IMR-90 (cell line): ENCODE results near the gene TENM3. TPM values are rescaled to one million over a fixed set of nuclear protein-coding genes. Genes with fewer than 3 reads are reported as not detected.

Experiments used
- ATAC-seq: fragments of 200-7000 bp; cut with Tn5 transposase; 2 replicates; pipeline ENCODE4 v1.9.1; 2020; ENCODE audit warnings: low read depth, mild to moderate bottlenecking, moderate library complexity
- BruUV-seq: library from RNA; stranded (reverse); fragments of 400-500 nt; replicated peaks from 2 replicates; lab custom pipeline; 2021; lab: Mats Ljungman, UMichigan
- CTCF ChIA-PET: fragments of 300-600 bp; formaldehyde crosslinking; extraction: SDS; loops from one replicate; lab custom pipeline; 2021; ENCODE audit warnings: antibody characterized with exemption; lab: Yijun Ruan, JAX
- POLR2A ChIA-PET: fragments of 300-600 bp; sonication (Branson Sonifier 250); formaldehyde crosslinking; loops from one replicate; lab custom pipeline; 2022; ENCODE audit warnings: antibody characterized with exemption; ENCODE audit not compliant: unreplicated experiment; lab: Charles Lee
- DNase-seq: peaks from one replicate; pipeline ENCODE4 v3.0.0; 2013
- H2AFZ ChIP-seq: replicated peaks from 2 replicates; pipeline ENCODE3; 2013; ENCODE audit warnings: low read length, mild to moderate bottlenecking; ENCODE audit not compliant: poor library complexity
- H2AK5ac ChIP-seq: 2 replicates; pipeline ENCODE4 v1.6.1; 2013; ENCODE audit warnings: low read depth, low read length, inconsistent platforms
- H2AK9ac ChIP-seq: replicated peaks from 2 replicates; pipeline ENCODE3; 2013; ENCODE audit warnings: mild to moderate bottlenecking, low read depth, low read length, moderate library complexity; ENCODE audit not compliant: poor library complexity
- H2BK120ac ChIP-seq: 2 replicates; pipeline ENCODE4 v1.6.1; 2013; ENCODE audit warnings: low read depth, low read length, inconsistent platforms
- H2BK15ac ChIP-seq: 3 replicates; pipeline ENCODE4 v1.6.1; 2013; ENCODE audit warnings: low read depth, low read length, inconsistent platforms
- H2BK20ac ChIP-seq: 2 replicates; pipeline ENCODE4 v1.6.1; 2013; ENCODE audit warnings: low read depth, mild to moderate bottlenecking, inconsistent platforms, low read length, moderate library complexity
- H2BK5ac ChIP-seq: 2 replicates; pipeline ENCODE4 v1.6.1; 2013; ENCODE audit warnings: mild to moderate bottlenecking, low read depth, low read length, inconsistent platforms; ENCODE audit not compliant: poor library complexity, severe bottlenecking
- H3K14ac ChIP-seq: replicated peaks from 2 replicates; pipeline ENCODE4 v1.6.1; 2013; ENCODE audit warnings: low read depth, low read length, inconsistent platforms
- H3K18ac ChIP-seq: 2 replicates; pipeline ENCODE4 v1.6.1; 2013; ENCODE audit warnings: low read depth, low read length, control low read depth
- H3K23ac ChIP-seq: 2 replicates; pipeline ENCODE4 v1.6.1; 2013; ENCODE audit warnings: low read depth, low read length, inconsistent platforms
- H3K27ac ChIP-seq: 2 replicates; pipeline ENCODE4 v1.5.1; 2013; ENCODE audit warnings: mild to moderate bottlenecking, control low read depth, low read length; ENCODE audit not compliant: insufficient read depth
- H3K27me3 ChIP-seq: 2 replicates; pipeline ENCODE4 v1.6.1; 2013; ENCODE audit warnings: low read length; ENCODE audit not compliant: control insufficient read depth, insufficient read depth
- H3K36me3 ChIP-seq: 2 replicates; pipeline ENCODE4 v1.6.1; 2013; ENCODE audit warnings: low read length, mixed read lengths; ENCODE audit not compliant: control insufficient read depth, insufficient read depth
- H3K4ac ChIP-seq: 2 replicates; pipeline ENCODE4 v1.6.1; 2013; ENCODE audit warnings: low read depth, low read length, inconsistent platforms
- H3K4me1 ChIP-seq: 2 replicates; pipeline ENCODE4 v1.6.1; 2013; ENCODE audit warnings: low read length, mixed read lengths; ENCODE audit not compliant: control insufficient read depth, insufficient read depth
- H3K4me2 ChIP-seq: 2 replicates; pipeline ENCODE4 v1.6.1; 2013; ENCODE audit warnings: low read depth, mild to moderate bottlenecking, control low read depth, low read length, moderate library complexity
- H3K4me3 ChIP-seq: 2 replicates; pipeline ENCODE4 v1.5.1; 2013; ENCODE audit warnings: low read depth, mild to moderate bottlenecking, control low read depth, low read length, moderate library complexity; ENCODE audit not compliant: insufficient read depth
- H3K56ac ChIP-seq: 2 replicates; pipeline ENCODE4 v1.6.1; 2013; ENCODE audit warnings: low read length, inconsistent platforms; ENCODE audit not compliant: insufficient read depth; ENCODE audit errors: extremely low read depth
- H3K79me1 ChIP-seq, 2 experiments: 2 replicates each; pipeline ENCODE4 v1.6.1; 2013; ENCODE audit warnings: low read length in 2 of 2, inconsistent platforms in 1 of 2, low read depth in 1 of 2
- H3K9ac ChIP-seq: 2 replicates; pipeline ENCODE4 v1.6.1; 2013; ENCODE audit warnings: low read depth, low read length, control low read depth
- H3K9me1 ChIP-seq: 2 replicates; pipeline ENCODE4 v1.6.1; 2013; ENCODE audit warnings: low read length, inconsistent platforms; ENCODE audit not compliant: insufficient read depth
- H3K9me3 ChIP-seq: 2 replicates; pipeline ENCODE4 v1.6.1; 2013; ENCODE audit warnings: low read length; ENCODE audit not compliant: control insufficient read depth, insufficient read depth
- H4K20me1 ChIP-seq: 2 replicates; pipeline ENCODE4 v1.6.1; 2013; ENCODE audit warnings: low read length, inconsistent platforms; ENCODE audit not compliant: insufficient read depth
- H4K5ac ChIP-seq: 2 replicates; pipeline ENCODE4 v1.6.1; 2013; ENCODE audit warnings: mild to moderate bottlenecking, low read depth, low read length, control low read depth
- H4K8ac ChIP-seq, 2 experiments: 2 replicates each; pipeline ENCODE4 v1.6.1; 2013; ENCODE audit warnings: low read depth in 2 of 2, low read length in 2 of 2, control low read depth in 1 of 2, inconsistent platforms in 1 of 2
- H4K91ac ChIP-seq: 2 replicates; pipeline ENCODE4 v1.6.1; 2013; ENCODE audit warnings: low read depth, low read length, inconsistent platforms; ENCODE audit not compliant: insufficient read depth
- BHLHE40 ChIP-seq: fragments of 150-350 bp; IDR thresholded peaks from 2 replicates; pipeline ENCODE4 v1.6.1; 2016; ENCODE audit warnings: mild to moderate bottlenecking, low read depth, low read length
- CEBPB ChIP-seq: IDR thresholded peaks from 2 replicates; pipeline ENCODE4 v1.6.1; 2012; ENCODE audit warnings: low read depth, low read length, improper control_type of control experiment
- CHD1 ChIP-seq: IDR thresholded peaks from 2 replicates; pipeline ENCODE4 v1.6.1; 2012; ENCODE audit warnings: low read depth, low read length, improper control_type of control experiment
- FOS ChIP-seq: fragments of 150-350 bp; IDR thresholded peaks from 2 replicates; pipeline ENCODE4 v1.6.1; 2016; ENCODE audit warnings: low read depth, low read length
- MAFK ChIP-seq: IDR thresholded peaks from 2 replicates; pipeline ENCODE4 v1.6.1; 2012; ENCODE audit warnings: low read depth, low read length, improper control_type of control experiment
- MAZ ChIP-seq: IDR thresholded peaks from 2 replicates; pipeline ENCODE4 v1.6.1; 2012; ENCODE audit warnings: low read depth, mild to moderate bottlenecking, low read length, improper control_type of control experiment, moderate library complexity, borderline replicate concordance
- MXI1 ChIP-seq: IDR thresholded peaks from 2 replicates; pipeline ENCODE4 v1.6.1; 2012; ENCODE audit warnings: low read depth, mild to moderate bottlenecking, low read length, moderate library complexity, borderline replicate concordance
- NFE2L2 ChIP-seq: fragments of 150-350 bp; IDR thresholded peaks from 2 replicates; pipeline ENCODE4 v1.6.1; 2016; ENCODE audit warnings: low read depth, mild to moderate bottlenecking, low read length
- POLR2A ChIP-seq: IDR thresholded peaks from 2 replicates; pipeline ENCODE4 v1.6.1; 2012; ENCODE audit warnings: mild to moderate bottlenecking, low read depth, low read length
- RAD21 ChIP-seq: IDR thresholded peaks from 2 replicates; pipeline ENCODE4 v1.6.1; 2012; ENCODE audit warnings: low read length, improper control_type of control experiment
- RCOR1 ChIP-seq: IDR thresholded peaks from 2 replicates; pipeline ENCODE4 v1.6.1; 2012; ENCODE audit warnings: mild to moderate bottlenecking, low read length, improper control_type of control experiment; ENCODE audit not compliant: insufficient replicate concordance
- SMC3 ChIP-seq: fragments of 150-350 bp; IDR thresholded peaks from 2 replicates; pipeline ENCODE4 v1.6.1; 2016; ENCODE audit warnings: low read depth, mild to moderate bottlenecking, antibody characterized with exemption, low read length, moderate library complexity
- USF2 ChIP-seq: fragments of 150-350 bp; IDR thresholded peaks from 2 replicates; pipeline ENCODE4 v1.6.1; 2017; ENCODE audit warnings: mild to moderate bottlenecking, antibody characterized with exemption, low read length, low read depth
- WGBS, 2 experiments: methylation state at CpG; one replicate each; pipeline versions ENCODE4 v1.1.5 to v1.1.7; 2013; ENCODE audit warnings: missing lambda C conversion rate in 2 of 2; ENCODE audit not compliant: insufficient read length in 1 of 2; ENCODE audit errors: extremely low coverage in 2 of 2; 5-methylcytosine and 5-hydroxymethylcytosine counted together
- dilution Hi-C: fragments of 300-500 bp; cut with HindIII; formaldehyde crosslinking; loops from one replicate; pipeline ENCODE4 v1.14.3; 2018; ENCODE audit warnings: low sequenced_read_pairs; ENCODE audit not compliant: unreplicated experiment
- in situ Hi-C: fragments of 300-500 bp; cut with MboI; formaldehyde crosslinking; loops from 3 replicates; pipeline ENCODE4 v1.14.3; 2019; ENCODE audit warnings: low sequenced_read_pairs, inconsistent platforms, mixed read lengths
- intact Hi-C: fragments of 100-400 bp; cut with micrococcal nuclease; formaldehyde crosslinking; loops from 2 replicates; pipeline ENCODE4 v1.10.0; 2022
- polyA plus RNA-seq, 3 experiments: library from polyadenylated mRNA; depleted of rRNA; stranded (reverse); fragments of >200 nt; gene quantifications; 2 replicates each; pipeline ENCODE4 v1.2.3, GENCODE V29; 2012; ENCODE audit warnings: low replicate concordance in 1 of 3
- total RNA-seq: library from RNA; depleted of rRNA; stranded (reverse); fragments of >200 nt; gene quantifications from 2 replicates; pipeline ENCODE4 v1.2.3, GENCODE V29; 2012
- TF ChIP-seq, protein P1 (sequence below): fragments of 150-350 bp; IDR thresholded peaks from 2 replicates; pipeline ENCODE4 v1.6.1; 2016; ENCODE audit warnings: low read depth, mild to moderate bottlenecking, low read length, moderate library complexity, borderline replicate concordance

Gene TENM3
- total and polyA plus RNA-seq, 2 of the 4 experiments (the other 2 are of a cell fraction): 29.9 to 173 TPM

GRCh38 chr4:182640932-182641331, 397.7 kb downstream of the TENM3 start:
- Histone ChIP-seq H4K8ac (peak overlapping the region in 1 of 2 experiments; percentile 4; a peak in 1 of 4 replicates), H2BK120ac (0 out of 2 replicates have a peak overlapping the region, but pooled peaks have one; percentile 11), H3K9ac (no peak overlapping the region), H4K91ac (no peak overlapping the region), H3K9me3 (peaks cover 6% of the 10 kb centered on the region; the same call in 1 of the 2 replicates), H3K18ac (no peak overlapping the region), H3K79me1 (peaks cover 0 to 13% of the 10 kb centered on the region in 2 experiments; a peak in 1 of 4 replicates), H2BK5ac (no peak overlapping the region), H3K4me1 (peaks cover 4% of the 10 kb centered on the region), H3K4me2 (no peak overlapping the region), H4K20me1 (no peaks in the 10 kb centered on the region), H3K4me3 (no peak overlapping the region), H3K4ac (no peak overlapping the region), H3K56ac (no peak overlapping the region), H3K23ac (no peak overlapping the region), H3K27me3 (no peaks in the 10 kb centered on the region), H2BK15ac (no peak overlapping the region), H4K5ac (peak overlapping the region; percentile 22; the same call in 1 of the 2 replicates), H3K36me3 (no peaks in the 10 kb centered on the region), H2AFZ (no peak overlapping the region), H2AK9ac (no peak overlapping the region), H3K9me1 (peaks cover 2% of the 10 kb centered on the region; the same call in 1 of the 2 replicates), H2AK5ac (no peak overlapping the region), H3K27ac (no peak overlapping the region), H3K14ac (0 out of 2 replicates have a peak overlapping the region, but pooled peaks have one; percentile 6), H2BK20ac (peak overlapping the region; percentile 38; the same call in 1 of the 2 replicates)
- no peak for TF ChIP-seq SMC3
- no peak for TF ChIP-seq BHLHE40
- TF ChIP-seq MAZ: no peak
- TF ChIP-seq, protein P1, sequence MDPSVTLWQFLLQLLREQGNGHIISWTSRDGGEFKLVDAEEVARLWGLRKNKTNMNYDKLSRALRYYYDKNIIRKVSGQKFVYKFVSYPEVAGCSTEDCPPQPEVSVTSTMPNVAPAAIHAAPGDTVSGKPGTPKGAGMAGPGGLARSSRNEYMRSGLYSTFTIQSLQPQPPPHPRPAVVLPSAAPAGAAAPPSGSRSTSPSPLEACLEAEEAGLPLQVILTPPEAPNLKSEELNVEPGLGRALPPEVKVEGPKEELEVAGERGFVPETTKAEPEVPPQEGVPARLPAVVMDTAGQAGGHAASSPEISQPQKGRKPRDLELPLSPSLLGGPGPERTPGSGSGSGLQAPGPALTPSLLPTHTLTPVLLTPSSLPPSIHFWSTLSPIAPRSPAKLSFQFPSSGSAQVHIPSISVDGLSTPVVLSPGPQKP: no peak
- TF ChIP-seq NFE2L2: no peak
- TF ChIP-seq POLR2A: no peak
- no peak for TF ChIP-seq MAFK
- no peak for TF ChIP-seq CEBPB
- no peak for TF ChIP-seq USF2
- no peak for TF ChIP-seq FOS
- TF ChIP-seq RAD21: no peak
- no peak for TF ChIP-seq MXI1
- TF ChIP-seq CHD1: no peak
- no peak for TF ChIP-seq RCOR1
- DNase-seq (no peak), ATAC-seq (no peak)
- no TSS peak for BruUV-seq
- intact Hi-C loops: loop anchor here (5.0 kb wide), 1 partner anchor 79 kb away; no protein-coding TSS in a partner anchor
- 46% methylated on average over 3 of the region's 8 CpGs; no CpG with 5 or more reads in 1 of the 2 experiments for WGBS, 2 experiments
- dilution Hi-C loops: no loop called here
- POLR2A ChIA-PET: interaction anchor here (0.5 kb wide), 1 partner anchor 847 kb away, joined by 3 read pairs; no protein-coding TSS in a partner anchor
- CTCF ChIA-PET: no interaction called here
- in situ Hi-C loops: no loop called here
